ENCODE results near the gene ARF3. TPM values are rescaled to one million over a fixed set of nuclear protein-coding genes. Genes with fewer than 3 reads are reported as not detected.

ARF3 gene
- total and polyA plus RNA-seq, 4 donors = 14.1 to 29.5 (median 19.4) TPM

DNA sequence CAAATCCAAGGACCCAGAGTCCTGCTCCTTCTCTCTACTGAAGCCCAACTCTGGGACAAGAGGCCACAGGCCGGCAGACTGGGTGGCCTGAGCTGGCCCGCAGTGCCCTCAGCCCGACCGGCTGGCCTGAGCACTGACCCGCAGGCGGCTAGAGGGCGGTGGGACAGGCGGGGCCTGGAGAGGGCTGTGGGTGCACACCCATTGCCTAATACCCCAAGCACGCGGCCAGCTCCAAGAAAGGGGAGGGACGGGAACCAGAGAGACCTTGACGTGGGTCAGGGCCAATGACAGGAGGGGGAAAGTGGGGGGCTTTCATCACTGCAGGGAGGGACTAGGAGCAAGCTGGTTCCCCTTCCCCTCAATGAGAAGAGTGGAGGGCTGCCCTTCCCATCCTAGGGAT lies 16.2 kb upstream of the ARF3 start:
- peaks cover 1 to 20% (median 11%) of the 10 kb centered on the region in 4 donors for H3K4me1 ChIP-seq (ENCODE audit: control insufficient read depth in 4 of 4, insufficient read depth in 4 of 4, low read length in 3 of 4)
- TF ChIP-seq TAF1 (conservative IDR thresholded peaks at IDR 0.05) = no peak
- TF ChIP-seq, protein P1, sequence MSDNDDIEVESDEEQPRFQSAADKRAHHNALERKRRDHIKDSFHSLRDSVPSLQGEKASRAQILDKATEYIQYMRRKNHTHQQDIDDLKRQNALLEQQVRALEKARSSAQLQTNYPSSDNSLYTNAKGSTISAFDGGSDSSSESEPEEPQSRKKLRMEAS (IDR thresholded peaks at IDR 0.05) = no peak
- no peak for TF ChIP-seq HNF4A (conservative IDR thresholded peaks at IDR 0.05)
- no peak for TF ChIP-seq HNF4G (IDR thresholded peaks at IDR 0.05)
- TF ChIP-seq FOXA1 (IDR thresholded peaks at IDR 0.05) = no peak
- TF ChIP-seq NR2F2 (IDR thresholded peaks at IDR 0.05) = no peak
- TF ChIP-seq SP1 (IDR thresholded peaks at IDR 0.05) = no peak
- TF ChIP-seq, protein P2, sequence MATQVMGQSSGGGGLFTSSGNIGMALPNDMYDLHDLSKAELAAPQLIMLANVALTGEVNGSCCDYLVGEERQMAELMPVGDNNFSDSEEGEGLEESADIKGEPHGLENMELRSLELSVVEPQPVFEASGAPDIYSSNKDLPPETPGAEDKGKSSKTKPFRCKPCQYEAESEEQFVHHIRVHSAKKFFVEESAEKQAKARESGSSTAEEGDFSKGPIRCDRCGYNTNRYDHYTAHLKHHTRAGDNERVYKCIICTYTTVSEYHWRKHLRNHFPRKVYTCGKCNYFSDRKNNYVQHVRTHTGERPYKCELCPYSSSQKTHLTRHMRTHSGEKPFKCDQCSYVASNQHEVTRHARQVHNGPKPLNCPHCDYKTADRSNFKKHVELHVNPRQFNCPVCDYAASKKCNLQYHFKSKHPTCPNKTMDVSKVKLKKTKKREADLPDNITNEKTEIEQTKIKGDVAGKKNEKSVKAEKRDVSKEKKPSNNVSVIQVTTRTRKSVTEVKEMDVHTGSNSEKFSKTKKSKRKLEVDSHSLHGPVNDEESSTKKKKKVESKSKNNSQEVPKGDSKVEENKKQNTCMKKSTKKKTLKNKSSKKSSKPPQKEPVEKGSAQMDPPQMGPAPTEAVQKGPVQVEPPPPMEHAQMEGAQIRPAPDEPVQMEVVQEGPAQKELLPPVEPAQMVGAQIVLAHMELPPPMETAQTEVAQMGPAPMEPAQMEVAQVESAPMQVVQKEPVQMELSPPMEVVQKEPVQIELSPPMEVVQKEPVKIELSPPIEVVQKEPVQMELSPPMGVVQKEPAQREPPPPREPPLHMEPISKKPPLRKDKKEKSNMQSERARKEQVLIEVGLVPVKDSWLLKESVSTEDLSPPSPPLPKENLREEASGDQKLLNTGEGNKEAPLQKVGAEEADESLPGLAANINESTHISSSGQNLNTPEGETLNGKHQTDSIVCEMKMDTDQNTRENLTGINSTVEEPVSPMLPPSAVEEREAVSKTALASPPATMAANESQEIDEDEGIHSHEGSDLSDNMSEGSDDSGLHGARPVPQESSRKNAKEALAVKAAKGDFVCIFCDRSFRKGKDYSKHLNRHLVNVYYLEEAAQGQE (IDR thresholded peaks at IDR 0.05) = no peak
- TF ChIP-seq RXRA (IDR thresholded peaks at IDR 0.05) = no peak
- TF ChIP-seq EGR1 (IDR thresholded peaks at IDR 0.05; ENCODE audit: low read depth in 2 of 2) = no peak
- TF ChIP-seq, protein P3, sequence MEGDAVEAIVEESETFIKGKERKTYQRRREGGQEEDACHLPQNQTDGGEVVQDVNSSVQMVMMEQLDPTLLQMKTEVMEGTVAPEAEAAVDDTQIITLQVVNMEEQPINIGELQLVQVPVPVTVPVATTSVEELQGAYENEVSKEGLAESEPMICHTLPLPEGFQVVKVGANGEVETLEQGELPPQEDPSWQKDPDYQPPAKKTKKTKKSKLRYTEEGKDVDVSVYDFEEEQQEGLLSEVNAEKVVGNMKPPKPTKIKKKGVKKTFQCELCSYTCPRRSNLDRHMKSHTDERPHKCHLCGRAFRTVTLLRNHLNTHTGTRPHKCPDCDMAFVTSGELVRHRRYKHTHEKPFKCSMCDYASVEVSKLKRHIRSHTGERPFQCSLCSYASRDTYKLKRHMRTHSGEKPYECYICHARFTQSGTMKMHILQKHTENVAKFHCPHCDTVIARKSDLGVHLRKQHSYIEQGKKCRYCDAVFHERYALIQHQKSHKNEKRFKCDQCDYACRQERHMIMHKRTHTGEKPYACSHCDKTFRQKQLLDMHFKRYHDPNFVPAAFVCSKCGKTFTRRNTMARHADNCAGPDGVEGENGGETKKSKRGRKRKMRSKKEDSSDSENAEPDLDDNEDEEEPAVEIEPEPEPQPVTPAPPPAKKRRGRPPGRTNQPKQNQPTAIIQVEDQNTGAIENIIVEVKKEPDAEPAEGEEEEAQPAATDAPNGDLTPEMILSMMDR (IDR thresholded peaks at IDR 0.05; ENCODE audit: low read depth, low read length, missing input control) = no peak
- TF ChIP-seq JUND (IDR thresholded peaks at IDR 0.05) = no peak
- TF ChIP-seq GABPA (IDR thresholded peaks at IDR 0.05 in 1 of 2, conservative IDR thresholded peaks at IDR 0.05 in 1 of 2) = no peak
- no peak for TF ChIP-seq FOXA2 (IDR thresholded peaks at IDR 0.05)
- TF ChIP-seq YY1 (IDR thresholded peaks at IDR 0.05) = no peak
- TF ChIP-seq, protein P4, sequence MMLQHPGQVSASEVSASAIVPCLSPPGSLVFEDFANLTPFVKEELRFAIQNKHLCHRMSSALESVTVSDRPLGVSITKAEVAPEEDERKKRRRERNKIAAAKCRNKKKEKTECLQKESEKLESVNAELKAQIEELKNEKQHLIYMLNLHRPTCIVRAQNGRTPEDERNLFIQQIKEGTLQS (IDR thresholded peaks at IDR 0.05) = no peak
- TF ChIP-seq, protein P5, sequence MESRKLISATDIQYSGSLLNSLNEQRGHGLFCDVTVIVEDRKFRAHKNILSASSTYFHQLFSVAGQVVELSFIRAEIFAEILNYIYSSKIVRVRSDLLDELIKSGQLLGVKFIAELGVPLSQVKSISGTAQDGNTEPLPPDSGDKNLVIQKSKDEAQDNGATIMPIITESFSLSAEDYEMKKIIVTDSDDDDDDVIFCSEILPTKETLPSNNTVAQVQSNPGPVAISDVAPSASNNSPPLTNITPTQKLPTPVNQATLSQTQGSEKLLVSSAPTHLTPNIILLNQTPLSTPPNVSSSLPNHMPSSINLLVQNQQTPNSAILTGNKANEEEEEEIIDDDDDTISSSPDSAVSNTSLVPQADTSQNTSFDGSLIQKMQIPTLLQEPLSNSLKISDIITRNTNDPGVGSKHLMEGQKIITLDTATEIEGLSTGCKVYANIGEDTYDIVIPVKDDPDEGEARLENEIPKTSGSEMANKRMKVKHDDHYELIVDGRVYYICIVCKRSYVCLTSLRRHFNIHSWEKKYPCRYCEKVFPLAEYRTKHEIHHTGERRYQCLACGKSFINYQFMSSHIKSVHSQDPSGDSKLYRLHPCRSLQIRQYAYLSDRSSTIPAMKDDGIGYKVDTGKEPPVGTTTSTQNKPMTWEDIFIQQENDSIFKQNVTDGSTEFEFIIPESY (IDR thresholded peaks at IDR 0.05) = no peak
- no peak for TF ChIP-seq RAD21 (IDR thresholded peaks at IDR 0.05)
- 10% methylated on average over 12 of the region's 12 CpGs for WGBS
- H3K4me3 ChIP-seq (ENCODE audit: low read depth in 1 of 3, low read length in 3 of 3) = no peak overlapping the region
- no peaks in the 10 kb centered on the region for H3K9me3 ChIP-seq (ENCODE audit: control insufficient read depth in 4 of 4, low read length in 3 of 4)
- no peaks in the 10 kb centered on the region for H3K36me3 ChIP-seq (ENCODE audit: control insufficient read depth in 4 of 4, insufficient read depth in 3 of 4, low read depth in 1 of 4, low read length in 3 of 4)
- no peak for DNase-seq (ENCODE audit: low spot score)
- no peak overlapping the region for H3K27ac ChIP-seq (ENCODE audit: low read depth in 1 of 2, low read length in 2 of 2)
- peaks cover 0 to 22% (median 12%) of the 10 kb centered on the region in 4 donors for H3K27me3 ChIP-seq (ENCODE audit: control insufficient read depth in 4 of 4, insufficient read depth in 4 of 4, low read length in 3 of 4)
- no peak overlapping the region for H3K9ac ChIP-seq (ENCODE audit: low read depth in 1 of 2, low read length in 2 of 2)
